SK-N-SH (cell line): ENCODE data around the gene IMPA2. TPM values are rescaled to one million over a fixed set of nuclear protein-coding genes. Genes with fewer than 3 reads are reported as not detected.

Experiments used
- CTCF ChIA-PET: fragments of 300-600, 350-600 bp; formaldehyde crosslinking; extraction: SDS; loops from one replicate; lab custom pipeline; 2021; lab: Yijun Ruan, JAX
- POLR2A ChIA-PET: fragments of 350-600 bp; sonication (Branson Sonifier 250); formaldehyde crosslinking; extraction: SDS; loops from one replicate; lab custom pipeline; 2020; ENCODE audit warnings: antibody characterized with exemption, inconsistent platforms; lab: Yijun Ruan, JAX
- DNase-seq: peaks from one replicate; pipeline ENCODE4 v3.0.0; 2012
- H2AFZ ChIP-seq: fragments of 200-600 bp; sonication (generic); 2 replicates; pipeline ENCODE4 v1.8.1; 2016; ENCODE audit warnings: antibody characterized with exemption, mild to moderate bottlenecking, low read depth
- H3F3A ChIP-seq: fragments of 200-600 bp; sonication (generic); replicated peaks from 2 replicates; pipeline ENCODE3; 2016; ENCODE audit warnings: antibody characterized with exemption, mild to moderate bottlenecking; ENCODE audit not compliant: insufficient read depth
- H3K27ac ChIP-seq, 2 experiments: fragments of 200-500 bp in 1 of 2; fragments of 200-600 bp in 1 of 2; sonication (Bioruptor generic) in 1 of 2; sonication (generic), shearing (Covaris generic) in 1 of 2; 2 replicates each; pipeline versions ENCODE4 v1.5.1 to v1.6.1; 2014 to 2016; ENCODE audit warnings: low read depth in 2 of 2, inconsistent platforms in 1 of 2, low read length in 1 of 2, mild to moderate bottlenecking in 1 of 2, mixed read lengths in 1 of 2
- H3K27me3 ChIP-seq: fragments of 200-600 bp; sonication (generic), shearing (Covaris generic); 2 replicates; pipeline ENCODE4 v1.6.1; 2016; ENCODE audit warnings: mixed run types; ENCODE audit not compliant: insufficient read depth
- H3K36me3 ChIP-seq, 2 experiments: fragments of 200-500 bp in 1 of 2; fragments of 200-600 bp in 1 of 2; sonication (Bioruptor generic) in 1 of 2; sonication (generic) in 1 of 2; replicated peaks in 1 of 2; 2 replicates each; pipeline versions ENCODE3 to v1.5.1; 2014 to 2016; ENCODE audit warnings: low read length in 1 of 2, mild to moderate bottlenecking in 1 of 2; ENCODE audit not compliant: insufficient read depth in 2 of 2, control insufficient read depth in 1 of 2
- H3K4me1 ChIP-seq, 2 experiments: fragments of 200-500 bp in 1 of 2; fragments of 200-600 bp in 1 of 2; sonication (Bioruptor generic) in 1 of 2; sonication (generic), shearing (Covaris generic) in 1 of 2; 2 replicates each; pipeline versions ENCODE4 v1.5.1 to v1.6.1; 2014 to 2016; ENCODE audit warnings: low read depth in 1 of 2, low read length in 1 of 2, mixed run types in 1 of 2; ENCODE audit not compliant: insufficient read depth in 2 of 2, control insufficient read depth in 1 of 2
- H3K4me2 ChIP-seq: fragments of 200-600 bp; sonication (generic), shearing (Covaris generic); 2 replicates; pipeline ENCODE4 v1.6.1; 2017; ENCODE audit warnings: mixed run types
- H3K4me3 ChIP-seq, 2 experiments: fragments of 200-500 bp in 1 of 2; fragments of 200-600 bp in 1 of 2; sonication (Bioruptor generic) in 1 of 2; sonication (generic), shearing (Covaris generic) in 1 of 2; 2 replicates each; pipeline versions ENCODE4 v1.5.1 to v1.8.1; 2014 to 2016; ENCODE audit warnings: low read depth in 2 of 2, inconsistent platforms in 1 of 2, low read length in 1 of 2, mild to moderate bottlenecking in 1 of 2, mixed read lengths in 1 of 2, moderate library complexity in 1 of 2
- H3K79me2 ChIP-seq: fragments of 200-600 bp; sonication (generic); 2 replicates; pipeline ENCODE4 v1.8.1; 2017; ENCODE audit warnings: mild to moderate bottlenecking; ENCODE audit not compliant: insufficient read depth
- H3K9ac ChIP-seq: fragments of 200-600 bp; sonication (generic); 2 replicates; pipeline ENCODE4 v1.6.1; 2017; ENCODE audit warnings: mixed run types
- H3K9me2 ChIP-seq: fragments of 200-600 bp; sonication (generic); 2 replicates; pipeline ENCODE4 v1.6.1; 2017; ENCODE audit warnings: mixed run types
- H3K9me3 ChIP-seq: fragments of 200-600 bp; sonication (generic); 2 replicates; pipeline ENCODE4 v1.6.1; 2017; ENCODE audit warnings: mixed run types, mild to moderate bottlenecking, moderate library complexity
- H4K20me1 ChIP-seq: fragments of 200-600 bp; sonication (generic); 2 replicates; pipeline ENCODE4 v1.6.1; 2017; ENCODE audit warnings: mild to moderate bottlenecking, mixed run types; ENCODE audit not compliant: insufficient read depth
- CHD2 ChIP-seq: fragments of 150-350 bp; IDR thresholded peaks from 2 replicates; pipeline ENCODE4 v1.6.1; 2018; ENCODE audit warnings: low read length; ENCODE audit not compliant: partially characterized antibody
- ELF1 ChIP-seq: IDR thresholded peaks from 2 replicates; pipeline ENCODE4 v1.4.0; 2012
- EP300 ChIP-seq, 2 experiments: IDR thresholded peaks; 2 replicates each; pipeline versions ENCODE4 v1.4.0 to v1.6.1; 2012; ENCODE audit warnings: borderline replicate concordance in 1 of 2, low read depth in 1 of 2, low read length in 1 of 2
- EZH2phosphoT487 ChIP-seq: fragments of 200-600 bp; sonication (generic); IDR thresholded peaks from 2 replicates; pipeline ENCODE4 v1.6.1; 2017; ENCODE audit warnings: low read depth, mixed run types, mild to moderate bottlenecking, antibody characterized with exemption, moderate library complexity, borderline replicate concordance
- FOXM1 ChIP-seq: IDR thresholded peaks from 2 replicates; pipeline ENCODE4 v1.4.0; 2012; ENCODE audit warnings: low read depth, mild to moderate bottlenecking
- MEF2A ChIP-seq: IDR thresholded peaks from 2 replicates; pipeline ENCODE4 v1.4.0; 2012; ENCODE audit warnings: low read depth, borderline replicate concordance
- MXI1 ChIP-seq: IDR thresholded peaks from 2 replicates; pipeline ENCODE4 v1.6.1; 2012; ENCODE audit warnings: mild to moderate bottlenecking, low read depth, low read length, improper control_type of control experiment
- NFIC ChIP-seq: IDR thresholded peaks from 2 replicates; pipeline ENCODE4 v1.4.0; 2012; ENCODE audit warnings: borderline replicate concordance
- POLR2AphosphoS5 ChIP-seq: IDR thresholded peaks from 2 replicates; pipeline ENCODE4 v1.6.1; 2012; ENCODE audit warnings: low read depth, low read length
- RCOR1 ChIP-seq: fragments of 150-350 bp; IDR thresholded peaks from 2 replicates; pipeline ENCODE4 v1.6.1; 2017; ENCODE audit warnings: antibody characterized with exemption, low read length
- SIN3A ChIP-seq: IDR thresholded peaks from 2 replicates; pipeline ENCODE4 v1.6.1; 2012; ENCODE audit warnings: low read depth, mild to moderate bottlenecking, low read length, moderate library complexity, borderline replicate concordance
- SMC3 ChIP-seq: IDR thresholded peaks from 2 replicates; pipeline ENCODE4 v1.6.1; 2012; ENCODE audit warnings: low read depth, low read length, improper control_type of control experiment
- TCF12 ChIP-seq: IDR thresholded peaks from 2 replicates; pipeline ENCODE4 v1.4.0; 2012
- TEAD4 ChIP-seq: IDR thresholded peaks from 2 replicates; pipeline ENCODE4 v1.4.0; 2012; ENCODE audit warnings: mild to moderate bottlenecking, borderline replicate concordance; ENCODE audit not compliant: insufficient read depth
- YY1 ChIP-seq: IDR thresholded peaks from 2 replicates; pipeline ENCODE4 v1.4.0; 2012; ENCODE audit warnings: low read depth, mild to moderate bottlenecking
- WGBS: methylation state at CpG from one replicate; pipeline ENCODE4 v1.1.6; 2017; ENCODE audit warnings: low lambda C conversion rate; 5-methylcytosine and 5-hydroxymethylcytosine counted together
- polyA plus RNA-seq, 3 experiments: library from polyadenylated mRNA; depleted of rRNA; stranded (reverse); fragments of >200 nt; gene quantifications; 2 replicates each; pipeline ENCODE4 v1.2.3, GENCODE V29; 2012
- TF ChIP-seq, protein P1 (sequence below): IDR thresholded peaks from 2 replicates; pipeline ENCODE4 v1.4.0; 2012; ENCODE audit warnings: low read depth, borderline replicate concordance
- TF ChIP-seq, protein P2 (sequence below): fragments of 150-350 bp; IDR thresholded peaks from 2 replicates; pipeline ENCODE4 v1.6.1; 2016; ENCODE audit warnings: mild to moderate bottlenecking, low read depth, low read length
- TF ChIP-seq, protein P3 (sequence below): IDR thresholded peaks from 2 replicates; pipeline ENCODE4 v1.6.1; 2012; ENCODE audit warnings: mild to moderate bottlenecking, low read depth, low read length, moderate library complexity
- TF ChIP-seq, protein P4 (sequence below): fragments of 200-600 bp; sonication (generic); IDR thresholded peaks from 2 replicates; pipeline ENCODE4 v1.6.1; 2017; ENCODE audit warnings: antibody characterized with exemption, mild to moderate bottlenecking, moderate library complexity
- TF ChIP-seq, protein P5 (sequence below): IDR thresholded peaks from 2 replicates; pipeline ENCODE4 v1.4.0; 2012; ENCODE audit warnings: low read depth

The IMPA2 gene
- polyA plus RNA-seq, 1 of the 3 experiments (the other 2 are of a cell fraction), result 0.18 TPM

DNA sequence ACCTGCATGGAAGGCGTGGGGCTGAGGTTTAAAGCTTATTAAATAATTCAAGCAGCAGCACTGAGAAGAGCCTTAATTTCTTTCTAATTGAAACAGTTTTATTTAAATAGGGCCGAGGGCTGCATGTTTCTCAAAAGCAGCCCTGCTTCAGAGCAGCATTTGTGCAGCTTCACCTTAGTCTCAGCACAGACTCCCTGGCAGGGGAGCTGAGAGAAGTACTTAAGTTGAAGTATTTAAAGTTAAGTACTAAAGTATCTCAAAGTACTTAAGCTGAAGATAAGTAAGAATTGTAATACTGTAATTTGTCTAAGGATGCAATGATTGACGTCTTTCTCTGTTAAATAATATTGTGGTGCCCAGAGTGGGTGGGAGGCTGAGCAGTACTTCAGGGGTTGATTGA is 31.4 kb downstream of the IMPA2 start:
- Histone ChIP-seq H3K79me2 (no peaks in the 10 kb centered on the region), H3K27me3 (peaks cover 90% of the 10 kb centered on the region), H2AFZ (no peak overlapping the region), H3K27ac (no peak overlapping the region), H3K9me2 (no peaks in the 10 kb centered on the region), H3K9ac (no peak overlapping the region), H4K20me1 (no peaks in the 10 kb centered on the region), H3F3A (no peaks in the 10 kb centered on the region), H3K36me3 (no peaks in the 10 kb centered on the region), H3K4me3 (no peak overlapping the region), H3K9me3 (no peaks in the 10 kb centered on the region), H3K4me2 (no peak overlapping the region), H3K4me1 (no peaks in the 10 kb centered on the region)
- ChIA-PET POLR2A (no interaction called here), CTCF (interaction anchor here (1.0 to 4.1 kb wide), 3 partner anchors 8 to 26 kb away, joined by 3 to 23 read pairs (median 7); no protein-coding TSS in a partner anchor)
- WGBS, result 5% methylated on average over 3 of the region's 3 CpGs
- DNase-seq, result no peak
- TF ChIP-seq SIN3A, result no peak
- no peak for TF ChIP-seq RCOR1
- TF ChIP-seq ELF1, result no peak
- TF ChIP-seq, protein P1, sequence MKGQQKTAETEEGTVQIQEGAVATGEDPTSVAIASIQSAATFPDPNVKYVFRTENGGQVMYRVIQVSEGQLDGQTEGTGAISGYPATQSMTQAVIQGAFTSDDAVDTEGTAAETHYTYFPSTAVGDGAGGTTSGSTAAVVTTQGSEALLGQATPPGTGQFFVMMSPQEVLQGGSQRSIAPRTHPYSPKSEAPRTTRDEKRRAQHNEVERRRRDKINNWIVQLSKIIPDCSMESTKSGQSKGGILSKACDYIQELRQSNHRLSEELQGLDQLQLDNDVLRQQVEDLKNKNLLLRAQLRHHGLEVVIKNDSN, result no peak
- no peak for TF ChIP-seq MXI1
- no peak for TF ChIP-seq TEAD4
- no peak for TF ChIP-seq FOXM1
- TF ChIP-seq, protein P2, sequence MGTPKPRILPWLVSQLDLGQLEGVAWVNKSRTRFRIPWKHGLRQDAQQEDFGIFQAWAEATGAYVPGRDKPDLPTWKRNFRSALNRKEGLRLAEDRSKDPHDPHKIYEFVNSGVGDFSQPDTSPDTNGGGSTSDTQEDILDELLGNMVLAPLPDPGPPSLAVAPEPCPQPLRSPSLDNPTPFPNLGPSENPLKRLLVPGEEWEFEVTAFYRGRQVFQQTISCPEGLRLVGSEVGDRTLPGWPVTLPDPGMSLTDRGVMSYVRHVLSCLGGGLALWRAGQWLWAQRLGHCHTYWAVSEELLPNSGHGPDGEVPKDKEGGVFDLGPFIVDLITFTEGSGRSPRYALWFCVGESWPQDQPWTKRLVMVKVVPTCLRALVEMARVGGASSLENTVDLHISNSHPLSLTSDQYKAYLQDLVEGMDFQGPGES, result no peak
- no peak for TF ChIP-seq MEF2A
- TF ChIP-seq, protein P3, sequence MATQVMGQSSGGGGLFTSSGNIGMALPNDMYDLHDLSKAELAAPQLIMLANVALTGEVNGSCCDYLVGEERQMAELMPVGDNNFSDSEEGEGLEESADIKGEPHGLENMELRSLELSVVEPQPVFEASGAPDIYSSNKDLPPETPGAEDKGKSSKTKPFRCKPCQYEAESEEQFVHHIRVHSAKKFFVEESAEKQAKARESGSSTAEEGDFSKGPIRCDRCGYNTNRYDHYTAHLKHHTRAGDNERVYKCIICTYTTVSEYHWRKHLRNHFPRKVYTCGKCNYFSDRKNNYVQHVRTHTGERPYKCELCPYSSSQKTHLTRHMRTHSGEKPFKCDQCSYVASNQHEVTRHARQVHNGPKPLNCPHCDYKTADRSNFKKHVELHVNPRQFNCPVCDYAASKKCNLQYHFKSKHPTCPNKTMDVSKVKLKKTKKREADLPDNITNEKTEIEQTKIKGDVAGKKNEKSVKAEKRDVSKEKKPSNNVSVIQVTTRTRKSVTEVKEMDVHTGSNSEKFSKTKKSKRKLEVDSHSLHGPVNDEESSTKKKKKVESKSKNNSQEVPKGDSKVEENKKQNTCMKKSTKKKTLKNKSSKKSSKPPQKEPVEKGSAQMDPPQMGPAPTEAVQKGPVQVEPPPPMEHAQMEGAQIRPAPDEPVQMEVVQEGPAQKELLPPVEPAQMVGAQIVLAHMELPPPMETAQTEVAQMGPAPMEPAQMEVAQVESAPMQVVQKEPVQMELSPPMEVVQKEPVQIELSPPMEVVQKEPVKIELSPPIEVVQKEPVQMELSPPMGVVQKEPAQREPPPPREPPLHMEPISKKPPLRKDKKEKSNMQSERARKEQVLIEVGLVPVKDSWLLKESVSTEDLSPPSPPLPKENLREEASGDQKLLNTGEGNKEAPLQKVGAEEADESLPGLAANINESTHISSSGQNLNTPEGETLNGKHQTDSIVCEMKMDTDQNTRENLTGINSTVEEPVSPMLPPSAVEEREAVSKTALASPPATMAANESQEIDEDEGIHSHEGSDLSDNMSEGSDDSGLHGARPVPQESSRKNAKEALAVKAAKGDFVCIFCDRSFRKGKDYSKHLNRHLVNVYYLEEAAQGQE, result no peak
- no peak for TF ChIP-seq POLR2AphosphoS5
- TF ChIP-seq SMC3, result no peak
- no peak for TF ChIP-seq EP300 (IDR thresholded peaks at IDR 0.05; ENCODE audit: borderline replicate concordance in 1 of 2, low read depth in 1 of 2, low read length in 1 of 2)
- TF ChIP-seq, protein P4, sequence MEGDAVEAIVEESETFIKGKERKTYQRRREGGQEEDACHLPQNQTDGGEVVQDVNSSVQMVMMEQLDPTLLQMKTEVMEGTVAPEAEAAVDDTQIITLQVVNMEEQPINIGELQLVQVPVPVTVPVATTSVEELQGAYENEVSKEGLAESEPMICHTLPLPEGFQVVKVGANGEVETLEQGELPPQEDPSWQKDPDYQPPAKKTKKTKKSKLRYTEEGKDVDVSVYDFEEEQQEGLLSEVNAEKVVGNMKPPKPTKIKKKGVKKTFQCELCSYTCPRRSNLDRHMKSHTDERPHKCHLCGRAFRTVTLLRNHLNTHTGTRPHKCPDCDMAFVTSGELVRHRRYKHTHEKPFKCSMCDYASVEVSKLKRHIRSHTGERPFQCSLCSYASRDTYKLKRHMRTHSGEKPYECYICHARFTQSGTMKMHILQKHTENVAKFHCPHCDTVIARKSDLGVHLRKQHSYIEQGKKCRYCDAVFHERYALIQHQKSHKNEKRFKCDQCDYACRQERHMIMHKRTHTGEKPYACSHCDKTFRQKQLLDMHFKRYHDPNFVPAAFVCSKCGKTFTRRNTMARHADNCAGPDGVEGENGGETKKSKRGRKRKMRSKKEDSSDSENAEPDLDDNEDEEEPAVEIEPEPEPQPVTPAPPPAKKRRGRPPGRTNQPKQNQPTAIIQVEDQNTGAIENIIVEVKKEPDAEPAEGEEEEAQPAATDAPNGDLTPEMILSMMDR, result no peak
- no peak for TF ChIP-seq NFIC
- TF ChIP-seq EZH2phosphoT487, result no peak
- TF ChIP-seq, protein P5, sequence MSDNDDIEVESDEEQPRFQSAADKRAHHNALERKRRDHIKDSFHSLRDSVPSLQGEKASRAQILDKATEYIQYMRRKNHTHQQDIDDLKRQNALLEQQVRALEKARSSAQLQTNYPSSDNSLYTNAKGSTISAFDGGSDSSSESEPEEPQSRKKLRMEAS, result no peak
- no peak for TF ChIP-seq YY1
- TF ChIP-seq CHD2, result no peak
- TF ChIP-seq TCF12, result no peak
